DOHH2 (cell line): Measurements from ENCODE around the gene CT47C1.

Source experiments
- H3F3A ChIP-seq: fragments of 200-600 bp; sonication (generic), shearing (Covaris generic); 2 replicates; pipeline ENCODE4 v1.6.0; 2016; ENCODE audit warnings: antibody characterized with exemption, mild to moderate bottlenecking; ENCODE audit not compliant: control insufficient read depth, insufficient read depth
- H3K27ac ChIP-seq: fragments of 200-600 bp; sonication (generic); 2 replicates; pipeline ENCODE4 v1.5.1; 2014; ENCODE audit warnings: low read depth, mild to moderate bottlenecking, low read length, moderate library complexity
- H3K27me3 ChIP-seq: fragments of 200-600 bp; sonication (generic); 2 replicates; pipeline ENCODE4 v1.6.1; 2014; ENCODE audit warnings: mild to moderate bottlenecking, low read length, mixed read lengths; ENCODE audit not compliant: control insufficient read depth
- H3K36me3 ChIP-seq: fragments of 200-600 bp; sonication (generic); 2 replicates; pipeline ENCODE4 v1.6.1; 2014; ENCODE audit warnings: mild to moderate bottlenecking, low read length, moderate library complexity, mixed read lengths; ENCODE audit not compliant: control insufficient read depth
- H3K4me1 ChIP-seq: fragments of 200-600 bp; sonication (generic); 2 replicates; pipeline ENCODE4 v1.6.1; 2014; ENCODE audit warnings: mild to moderate bottlenecking, low read length, mixed read lengths; ENCODE audit not compliant: control insufficient read depth
- H3K4me2 ChIP-seq: fragments of 200-600 bp; sonication (generic); 2 replicates; pipeline ENCODE4 v1.6.0; 2014; ENCODE audit warnings: mild to moderate bottlenecking, low read length, moderate library complexity
- H3K4me3 ChIP-seq: fragments of 200-600 bp; sonication (generic); 2 replicates; pipeline ENCODE4 v1.5.1; 2014; ENCODE audit warnings: mild to moderate bottlenecking, low read length, mixed read lengths
- H3K79me2 ChIP-seq: fragments of 200-600 bp; sonication (generic); 2 replicates; pipeline ENCODE4 v1.6.1; 2014; ENCODE audit warnings: mild to moderate bottlenecking, low read length, mixed read lengths; ENCODE audit not compliant: control insufficient read depth
- H3K9me2 ChIP-seq: fragments of 200-600 bp; sonication (generic); replicated peaks from 2 replicates; pipeline ENCODE4 v1.6.1; 2014; ENCODE audit warnings: mild to moderate bottlenecking, low read length, mixed read lengths; ENCODE audit not compliant: control insufficient read depth
- H3K9me3 ChIP-seq: fragments of 200-600 bp; sonication (generic); 2 replicates; pipeline ENCODE4 v1.6.1; 2014; ENCODE audit warnings: antibody characterized with exemption, low read length, mixed read lengths; ENCODE audit not compliant: control insufficient read depth, insufficient read depth
- H4K20me1 ChIP-seq: fragments of 200-600 bp; sonication (generic); 2 replicates; pipeline ENCODE4 v1.6.0; 2014; ENCODE audit warnings: low read depth, mild to moderate bottlenecking, antibody characterized with exemption, low read length, moderate library complexity; ENCODE audit not compliant: control insufficient read depth, insufficient read depth
- CTCF ChIP-seq: fragments of 200-600 bp; sonication (generic); IDR thresholded peaks from one replicate; pipeline ENCODE4 v1.5.1; 2014; ENCODE audit warnings: antibody characterized with exemption, mild to moderate bottlenecking, low read depth, low read length; ENCODE audit not compliant: poor library complexity, severe bottlenecking
- EZH2phosphoT487 ChIP-seq: fragments of 200-600 bp; sonication (generic); IDR thresholded peaks from 2 replicates; pipeline ENCODE4 v1.6.1; 2017; ENCODE audit warnings: borderline replicate concordance, mild to moderate bottlenecking, antibody characterized with exemption, low read length, moderate library complexity, mixed read lengths

Gene CT47C1

GRCh38 chrX:119118780-119119395, 46.1 kb downstream of the CT47C1 start:
- H3K36me3 ChIP-seq: no peaks in the 10 kb centered on the region
- H3K4me1 ChIP-seq: no peaks in the 10 kb centered on the region
- H3F3A ChIP-seq: no peaks in the 10 kb centered on the region
- no peaks in the 10 kb centered on the region for H3K79me2 ChIP-seq
- H4K20me1 ChIP-seq: no peaks in the 10 kb centered on the region
- H3K4me3 ChIP-seq: no peak overlapping the region
- no peaks in the 10 kb centered on the region for H3K27me3 ChIP-seq
- no peaks in the 10 kb centered on the region for H3K9me3 ChIP-seq
- TF ChIP-seq EZH2phosphoT487: no peak
- TF ChIP-seq CTCF: peak; percentile 57
- H3K9me2 ChIP-seq: no peaks in the 10 kb centered on the region
- no peak overlapping the region for H3K4me2 ChIP-seq
- H3K27ac ChIP-seq: no peak overlapping the region

- H3K9me3 ChIP-seq: no peaks in the 10 kb centered on the region
- no peak overlapping the region for H3K4me2 ChIP-seq
- no peaks in the 10 kb centered on the region for H4K20me1 ChIP-seq
- H3K9me2 ChIP-seq: no peaks in the 10 kb centered on the region
- TF ChIP-seq CTCF (no peak), EZH2phosphoT487 (no peak)
- H3K4me1 ChIP-seq: no peaks in the 10 kb centered on the region
- H3K27ac ChIP-seq: no peak overlapping the region
- H3K27me3 ChIP-seq: no peaks in the 10 kb centered on the region
- H3K4me3 ChIP-seq: no peak overlapping the region
- H3K79me2 ChIP-seq: no peaks in the 10 kb centered on the region
- H3K36me3 ChIP-seq: no peaks in the 10 kb centered on the region
- H3F3A ChIP-seq: no peaks in the 10 kb centered on the region
Measured at GRCh38 chrX:119121341-119121740, 48.5 kb downstream of the CT47C1 start.
